SK-N-SH (cell line): ENCODE measurements around the gene OR10P1. TPM values are rescaled to one million over a fixed set of nuclear protein-coding genes. Genes with fewer than 3 reads are reported as not detected.

ENCODE experiments used
- CTCF ChIA-PET: fragments of 300-600, 350-600 bp; formaldehyde crosslinking; extraction: SDS; loops from one replicate; lab custom pipeline; 2021; lab: Yijun Ruan, JAX
- POLR2A ChIA-PET: fragments of 350-600 bp; sonication (Branson Sonifier 250); formaldehyde crosslinking; extraction: SDS; loops from one replicate; lab custom pipeline; 2020; ENCODE audit warnings: antibody characterized with exemption, inconsistent platforms; lab: Yijun Ruan, JAX
- DNase-seq: peaks from one replicate; pipeline ENCODE4 v3.0.0; 2012
- H2AFZ ChIP-seq: fragments of 200-600 bp; sonication (generic); 2 replicates; pipeline ENCODE4 v1.8.1; 2016; ENCODE audit warnings: antibody characterized with exemption, mild to moderate bottlenecking, low read depth
- H3F3A ChIP-seq: fragments of 200-600 bp; sonication (generic); replicated peaks from 2 replicates; pipeline ENCODE3; 2016; ENCODE audit warnings: antibody characterized with exemption, mild to moderate bottlenecking; ENCODE audit not compliant: insufficient read depth
- H3K27ac ChIP-seq, 2 experiments: fragments of 200-500 bp in 1 of 2; fragments of 200-600 bp in 1 of 2; sonication (Bioruptor generic) in 1 of 2; sonication (generic), shearing (Covaris generic) in 1 of 2; 2 replicates each; pipeline versions ENCODE4 v1.5.1 to v1.6.1; 2014 to 2016; ENCODE audit warnings: low read depth in 2 of 2, inconsistent platforms in 1 of 2, low read length in 1 of 2, mild to moderate bottlenecking in 1 of 2, mixed read lengths in 1 of 2
- H3K27me3 ChIP-seq: fragments of 200-600 bp; sonication (generic), shearing (Covaris generic); 2 replicates; pipeline ENCODE4 v1.6.1; 2016; ENCODE audit warnings: mixed run types; ENCODE audit not compliant: insufficient read depth
- H3K36me3 ChIP-seq, 2 experiments: fragments of 200-500 bp in 1 of 2; fragments of 200-600 bp in 1 of 2; sonication (Bioruptor generic) in 1 of 2; sonication (generic) in 1 of 2; replicated peaks in 1 of 2; 2 replicates each; pipeline versions ENCODE3 to v1.5.1; 2014 to 2016; ENCODE audit warnings: low read length in 1 of 2, mild to moderate bottlenecking in 1 of 2; ENCODE audit not compliant: insufficient read depth in 2 of 2, control insufficient read depth in 1 of 2
- H3K4me1 ChIP-seq, 2 experiments: fragments of 200-500 bp in 1 of 2; fragments of 200-600 bp in 1 of 2; sonication (Bioruptor generic) in 1 of 2; sonication (generic), shearing (Covaris generic) in 1 of 2; 2 replicates each; pipeline versions ENCODE4 v1.5.1 to v1.6.1; 2014 to 2016; ENCODE audit warnings: low read depth in 1 of 2, low read length in 1 of 2, mixed run types in 1 of 2; ENCODE audit not compliant: insufficient read depth in 2 of 2, control insufficient read depth in 1 of 2
- H3K4me2 ChIP-seq: fragments of 200-600 bp; sonication (generic), shearing (Covaris generic); 2 replicates; pipeline ENCODE4 v1.6.1; 2017; ENCODE audit warnings: mixed run types
- H3K4me3 ChIP-seq, 2 experiments: fragments of 200-500 bp in 1 of 2; fragments of 200-600 bp in 1 of 2; sonication (Bioruptor generic) in 1 of 2; sonication (generic), shearing (Covaris generic) in 1 of 2; 2 replicates each; pipeline versions ENCODE4 v1.5.1 to v1.8.1; 2014 to 2016; ENCODE audit warnings: low read depth in 2 of 2, inconsistent platforms in 1 of 2, low read length in 1 of 2, mild to moderate bottlenecking in 1 of 2, mixed read lengths in 1 of 2, moderate library complexity in 1 of 2
- H3K79me2 ChIP-seq: fragments of 200-600 bp; sonication (generic); 2 replicates; pipeline ENCODE4 v1.8.1; 2017; ENCODE audit warnings: mild to moderate bottlenecking; ENCODE audit not compliant: insufficient read depth
- H3K9ac ChIP-seq: fragments of 200-600 bp; sonication (generic); 2 replicates; pipeline ENCODE4 v1.6.1; 2017; ENCODE audit warnings: mixed run types
- H3K9me2 ChIP-seq: fragments of 200-600 bp; sonication (generic); 2 replicates; pipeline ENCODE4 v1.6.1; 2017; ENCODE audit warnings: mixed run types
- H3K9me3 ChIP-seq: fragments of 200-600 bp; sonication (generic); 2 replicates; pipeline ENCODE4 v1.6.1; 2017; ENCODE audit warnings: mixed run types, mild to moderate bottlenecking, moderate library complexity
- H4K20me1 ChIP-seq: fragments of 200-600 bp; sonication (generic); 2 replicates; pipeline ENCODE4 v1.6.1; 2017; ENCODE audit warnings: mild to moderate bottlenecking, mixed run types; ENCODE audit not compliant: insufficient read depth
- CTCF ChIP-seq: fragments of 200-600 bp; sonication (generic); IDR thresholded peaks from 2 replicates; pipeline ENCODE4 v1.6.1; 2017; ENCODE audit warnings: antibody characterized with exemption, mild to moderate bottlenecking, moderate library complexity
- ELF1 ChIP-seq: IDR thresholded peaks from 2 replicates; pipeline ENCODE4 v1.4.0; 2012
- EP300 ChIP-seq, 2 experiments: IDR thresholded peaks; 2 replicates each; pipeline versions ENCODE4 v1.4.0 to v1.6.1; 2012; ENCODE audit warnings: borderline replicate concordance in 1 of 2, low read depth in 1 of 2, low read length in 1 of 2
- EZH2phosphoT487 ChIP-seq: fragments of 200-600 bp; sonication (generic); IDR thresholded peaks from 2 replicates; pipeline ENCODE4 v1.6.1; 2017; ENCODE audit warnings: low read depth, mixed run types, mild to moderate bottlenecking, antibody characterized with exemption, moderate library complexity, borderline replicate concordance
- FOSL2 ChIP-seq: IDR thresholded peaks from 2 replicates; pipeline ENCODE4 v1.4.0; 2012; ENCODE audit warnings: low read depth, mild to moderate bottlenecking, moderate library complexity, borderline replicate concordance
- JUND ChIP-seq: IDR thresholded peaks from 2 replicates; pipeline ENCODE4 v1.4.0; 2012
- MAX ChIP-seq: IDR thresholded peaks from 2 replicates; pipeline ENCODE4 v1.4.0; 2012; ENCODE audit warnings: low read depth
- MEF2A ChIP-seq: IDR thresholded peaks from 2 replicates; pipeline ENCODE4 v1.4.0; 2012; ENCODE audit warnings: low read depth, borderline replicate concordance
- MXI1 ChIP-seq: IDR thresholded peaks from 2 replicates; pipeline ENCODE4 v1.6.1; 2012; ENCODE audit warnings: mild to moderate bottlenecking, low read depth, low read length, improper control_type of control experiment
- NRF1 ChIP-seq: IDR thresholded peaks from 2 replicates; pipeline ENCODE4 v1.6.1; 2012; ENCODE audit warnings: low read depth, mild to moderate bottlenecking, low read length
- PBX3 ChIP-seq: IDR thresholded peaks from 2 replicates; pipeline ENCODE4; 2012
- POLR2AphosphoS5 ChIP-seq: IDR thresholded peaks from 2 replicates; pipeline ENCODE4 v1.6.1; 2012; ENCODE audit warnings: low read depth, low read length
- RAD21 ChIP-seq: IDR thresholded peaks from 2 replicates; pipeline ENCODE4 v1.6.1; 2012; ENCODE audit warnings: mild to moderate bottlenecking, low read length
- RCOR1 ChIP-seq: fragments of 150-350 bp; IDR thresholded peaks from 2 replicates; pipeline ENCODE4 v1.6.1; 2017; ENCODE audit warnings: antibody characterized with exemption, low read length
- RFX5 ChIP-seq: IDR thresholded peaks from 2 replicates; pipeline ENCODE4 v1.6.1; 2012; ENCODE audit warnings: mild to moderate bottlenecking, improper control_type of control experiment, low read length
- SIN3A ChIP-seq: IDR thresholded peaks from 2 replicates; pipeline ENCODE4 v1.6.1; 2012; ENCODE audit warnings: low read depth, mild to moderate bottlenecking, low read length, moderate library complexity, borderline replicate concordance
- USF1 ChIP-seq: IDR thresholded peaks from 2 replicates; pipeline ENCODE4 v1.4.0; 2012; ENCODE audit warnings: low read depth, borderline replicate concordance
- USF2 ChIP-seq: fragments of 150-350 bp; IDR thresholded peaks from 2 replicates; pipeline ENCODE4 v1.6.1; 2017; ENCODE audit warnings: antibody characterized with exemption, low read length, low read depth, borderline replicate concordance
- WGBS: methylation state at CpG from one replicate; pipeline ENCODE4 v1.1.6; 2017; ENCODE audit warnings: low lambda C conversion rate; 5-methylcytosine and 5-hydroxymethylcytosine counted together
- polyA plus RNA-seq, 3 experiments: library from polyadenylated mRNA; depleted of rRNA; stranded (reverse); fragments of >200 nt; gene quantifications; 2 replicates each; pipeline ENCODE4 v1.2.3, GENCODE V29; 2012

OR10P1 gene
- polyA plus RNA-seq, 1 of the 3 experiments (the other 2 are of a cell fraction) = not detected

GRCh38 chr12:55664826-55665225 is 28.1 kb downstream of the OR10P1 start:
- no peaks in the 10 kb centered on the region for H3K9me3 ChIP-seq
- H3K9ac ChIP-seq = no peak overlapping the region
- ChIA-PET CTCF (interaction anchor here (2.9 kb wide), 1 partner anchor 8 kb away, joined by 12 read pairs; no protein-coding TSS in a partner anchor), POLR2A (no interaction called here)
- WGBS = 65% methylated on average over 9 of the region's 10 CpGs
- H3K27ac ChIP-seq = no peak overlapping the region
- H3F3A ChIP-seq = no peaks in the 10 kb centered on the region
- H3K4me1 ChIP-seq = no peaks in the 10 kb centered on the region
- no peak overlapping the region for H3K4me3 ChIP-seq
- H3K79me2 ChIP-seq = no peaks in the 10 kb centered on the region
- H3K27me3 ChIP-seq = no peaks in the 10 kb centered on the region; the same call in 1 of the 2 replicates
- no peak overlapping the region for H2AFZ ChIP-seq
- no peaks in the 10 kb centered on the region for H3K36me3 ChIP-seq
- H3K4me2 ChIP-seq = no peak overlapping the region
- no peaks in the 10 kb centered on the region for H3K9me2 ChIP-seq
- no peak for TF ChIP-seq FOSL2
- TF ChIP-seq MAX = no peak
- TF ChIP-seq RAD21 = no peak
- no peak for TF ChIP-seq USF1
- no peak for TF ChIP-seq EP300 (IDR thresholded peaks at IDR 0.05; ENCODE audit: borderline replicate concordance in 1 of 2, low read depth in 1 of 2, low read length in 1 of 2)
- TF ChIP-seq JUND = no peak
- TF ChIP-seq, all 33 proteins: peak for 0
- DNase-seq = no peak
- H4K20me1 ChIP-seq = no peaks in the 10 kb centered on the region

GRCh38 chr12:55666508-55666907 is 29.8 kb downstream of the OR10P1 start:
- ChIA-PET CTCF (interaction anchor here (2.9 kb wide), 1 partner anchor 10 kb away, joined by 12 read pairs; no protein-coding TSS in a partner anchor), POLR2A (interaction anchor here (0.6 kb wide), 1 partner anchor 66 kb away, joined by 3 read pairs; no protein-coding TSS in a partner anchor)
- no peak overlapping the region for H3K9ac ChIP-seq
- TF ChIP-seq RFX5 (no peak), NRF1 (no peak), EZH2phosphoT487 (no peak), POLR2AphosphoS5 (no peak), SIN3A (no peak), EP300 (IDR thresholded peaks at IDR 0.05; ENCODE audit: borderline replicate concordance in 1 of 2, low read depth in 1 of 2, low read length in 1 of 2) (no peak)
- no peaks in the 10 kb centered on the region for H3K9me2 ChIP-seq
- no peak overlapping the region for H3K27ac ChIP-seq
- no peaks in the 10 kb centered on the region for H3K4me1 ChIP-seq
- no peaks in the 10 kb centered on the region for H3K79me2 ChIP-seq
- no peaks in the 10 kb centered on the region for H3K9me3 ChIP-seq
- no peak overlapping the region for H3K4me3 ChIP-seq
- H3K27me3 ChIP-seq = no peaks in the 10 kb centered on the region; the same call in 1 of the 2 replicates
- no peaks in the 10 kb centered on the region for H3F3A ChIP-seq
- H3K4me2 ChIP-seq = no peak overlapping the region
- H4K20me1 ChIP-seq = no peaks in the 10 kb centered on the region
- no peak for DNase-seq
- 33% methylated on average over 7 of the region's 7 CpGs for WGBS
- H2AFZ ChIP-seq = no peak overlapping the region
- no peaks in the 10 kb centered on the region for H3K36me3 ChIP-seq

GRCh38 chr12:55670276-55670675 is 33.6 kb downstream of the OR10P1 start:
- Histone ChIP-seq H3K79me2 (no peaks in the 10 kb centered on the region), H3K9me3 (no peaks in the 10 kb centered on the region), H2AFZ (no peak overlapping the region), H3F3A (no peaks in the 10 kb centered on the region), H3K4me2 (no peak overlapping the region), H3K27ac (no peak overlapping the region)
- POLR2A ChIA-PET = interaction anchor here (1.0 kb wide), 1 partner anchor 67 kb away, joined by 3 read pairs; no protein-coding TSS in a partner anchor
- TF ChIP-seq MXI1 (no peak), RAD21 (no peak), NRF1 (no peak), CTCF (no peak), RCOR1 (no peak), USF2 (no peak), MEF2A (no peak), ELF1 (no peak), JUND (no peak), PBX3 (no peak)
- TF ChIP-seq, all 33 proteins: peak for 0
- Histone ChIP-seq H3K4me1 (no peaks in the 10 kb centered on the region), H4K20me1 (no peaks in the 10 kb centered on the region), H3K36me3 (no peaks in the 10 kb centered on the region), H3K9me2 (no peaks in the 10 kb centered on the region), H3K4me3 (no peak overlapping the region), H3K9ac (no peak overlapping the region), H3K27me3 (peaks cover 23% of the 10 kb centered on the region; the same call in 1 of the 2 replicates)
- CTCF ChIA-PET = interaction anchor here (0.6 to 3.2 kb wide), 3 partner anchors 13 to 150 kb away, joined by 3 to 22 read pairs (median 5); no protein-coding TSS in a partner anchor
- DNase-seq = no peak
